OCI-LY7 (cell line): ENCODE results near the gene ZBTB22.

ENCODE experiments used
- EZH2phosphoT487 ChIP-seq: fragments of 200-600 bp; sonication (generic); IDR thresholded peaks from 2 replicates; pipeline ENCODE4 v1.6.1; 2018; ENCODE audit warnings: low read depth, borderline replicate concordance, mild to moderate bottlenecking, mixed run types, antibody characterized with exemption, low read length, moderate library complexity, mixed read lengths
- TF ChIP-seq, protein P1 (sequence below): fragments of 200-600 bp; sonication (generic); conservative IDR thresholded peaks from 2 replicates; pipeline ENCODE4 v1.5.1; 2014; ENCODE audit warnings: mild to moderate bottlenecking, antibody characterized with exemption, low read length, moderate library complexity, mixed read lengths

DNA sequence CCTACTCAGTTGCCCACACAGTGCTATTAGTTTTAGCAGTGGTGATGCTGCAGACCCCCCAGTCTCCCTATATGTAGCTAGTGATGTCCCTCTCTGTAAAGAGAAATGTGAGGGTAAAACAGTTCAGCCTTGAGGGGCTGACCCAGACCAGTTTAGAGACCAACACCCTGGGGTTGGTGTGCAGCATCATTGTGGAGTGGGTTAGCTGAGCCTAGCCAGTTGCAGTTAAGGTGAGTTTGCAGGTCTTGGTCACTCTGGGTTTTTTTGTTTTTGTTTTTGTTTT, 41.0 kb downstream of the ZBTB22 start:
- TF ChIP-seq EZH2phosphoT487: no peak
- TF ChIP-seq, protein P1, sequence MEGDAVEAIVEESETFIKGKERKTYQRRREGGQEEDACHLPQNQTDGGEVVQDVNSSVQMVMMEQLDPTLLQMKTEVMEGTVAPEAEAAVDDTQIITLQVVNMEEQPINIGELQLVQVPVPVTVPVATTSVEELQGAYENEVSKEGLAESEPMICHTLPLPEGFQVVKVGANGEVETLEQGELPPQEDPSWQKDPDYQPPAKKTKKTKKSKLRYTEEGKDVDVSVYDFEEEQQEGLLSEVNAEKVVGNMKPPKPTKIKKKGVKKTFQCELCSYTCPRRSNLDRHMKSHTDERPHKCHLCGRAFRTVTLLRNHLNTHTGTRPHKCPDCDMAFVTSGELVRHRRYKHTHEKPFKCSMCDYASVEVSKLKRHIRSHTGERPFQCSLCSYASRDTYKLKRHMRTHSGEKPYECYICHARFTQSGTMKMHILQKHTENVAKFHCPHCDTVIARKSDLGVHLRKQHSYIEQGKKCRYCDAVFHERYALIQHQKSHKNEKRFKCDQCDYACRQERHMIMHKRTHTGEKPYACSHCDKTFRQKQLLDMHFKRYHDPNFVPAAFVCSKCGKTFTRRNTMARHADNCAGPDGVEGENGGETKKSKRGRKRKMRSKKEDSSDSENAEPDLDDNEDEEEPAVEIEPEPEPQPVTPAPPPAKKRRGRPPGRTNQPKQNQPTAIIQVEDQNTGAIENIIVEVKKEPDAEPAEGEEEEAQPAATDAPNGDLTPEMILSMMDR: no peak
